K562 (cell line): ENCODE results near the gene SP6. TPM values are rescaled to one million over a fixed set of nuclear protein-coding genes. Genes with fewer than 3 reads are reported as not detected.
A peak's percentile ranks its signal among the peaks of the same experiment; 100 is the strongest.

Source experiments
- GMEB1 ChIP-seq: fragments of 250-450 bp; sonication (Bioruptor Pico); IDR thresholded peaks from 2 replicates; pipeline ENCODE4 v1.4.0; 2020; ENCODE audit warnings: mild to moderate bottlenecking
- MAZ ChIP-seq, 2 experiments: fragments of 450-650 bp in 1 of 2; sonication (generic) in 1 of 2; formaldehyde crosslinking; IDR thresholded peaks in 1 of 2; conservative IDR thresholded peaks in 1 of 2; 2 replicates each; pipeline versions ENCODE4 v1.4.0 to v1.5.0; 2020; ENCODE audit warnings: mild to moderate bottlenecking in 1 of 2, missing genetic modification reagents in 1 of 2
- MXI1 ChIP-seq: IDR thresholded peaks from 2 replicates; pipeline ENCODE4 v1.6.1; 2011; ENCODE audit warnings: low read depth, mild to moderate bottlenecking, improper control_type of control experiment, low read length
- PKNOX1 ChIP-seq: fragments of 450-650 bp; IDR thresholded peaks from 2 replicates; pipeline ENCODE4 v1.6.1; 2016
- USF2 ChIP-seq: sonication (generic); formaldehyde crosslinking; IDR thresholded peaks from 2 replicates; pipeline ENCODE4 v1.5.0; 2020; ENCODE audit warnings: missing genetic modification reagents
- ZNF143 ChIP-seq: sonication (generic); formaldehyde crosslinking; IDR thresholded peaks from 2 replicates; pipeline ENCODE4 v1.9.0; 2022; ENCODE audit warnings: mild to moderate bottlenecking, missing genetic modification reagents
- ZNF644 ChIP-seq: fragments of 200-800 bp; sonication (Bioruptor generic); IDR thresholded peaks from 2 replicates; pipeline ENCODE4 v1.6.1; 2016; ENCODE audit warnings: low read depth, missing genetic modification characterization, missing compliant biosample characterization
- polyA plus RNA-seq, 8 experiments: library from polyadenylated mRNA; depleted of rRNA in 4 of 8; stranded (reverse) in 5 of 8; unstranded in 3 of 8; fragments of >200 nt; fragmentation: Nextera tagmentation in 2 of 8; fragmentation: Illumina TruSeq in 1 of 8; extraction: Ambion mirVana in 2 of 8; extraction: Trizol in 1 of 8; gene quantifications; 2 replicates each; pipeline versions ENCODE4 v1.2.1 to v1.2.3, GENCODE V29; 2011 to 2014; ENCODE audit warnings: inconsistent platforms in 1 of 8, missing spikeins in 1 of 8
- total RNA-seq, 7 experiments: library from RNA; depleted of rRNA in 6 of 7; stranded (reverse); fragments of >200 nt in 6 of 7; fragmentation: Illumina TruSeq in 2 of 7; extraction: Trizol in 2 of 7; gene quantifications; 2 replicates each; pipeline versions ENCODE4 v1.2.1 to v1.2.3, GENCODE V29; 2011 to 2021; ENCODE audit warnings: low replicate concordance in 1 of 7
- TF ChIP-seq, protein P1 (sequence below), 2 experiments: fragments of 450-650 bp; formaldehyde crosslinking in 1 of 2; IDR thresholded peaks; 2 replicates each; pipeline versions ENCODE4 v1.4.0 to v1.6.1; 2014 to 2020; ENCODE audit warnings: mild to moderate bottlenecking in 2 of 2, borderline replicate concordance in 1 of 2, low read depth in 1 of 2
- TF ChIP-seq, protein P2 (sequence below): fragments of 250-450 bp; sonication (Bioruptor Pico); IDR thresholded peaks from 2 replicates; pipeline ENCODE4 v1.6.1; 2021; ENCODE audit warnings: mild to moderate bottlenecking
- TF ChIP-seq, protein P3 (sequence below): fragments of 250-450 bp; sonication (Bioruptor Pico); IDR thresholded peaks from 2 replicates; pipeline ENCODE4 v1.4.0; 2020; ENCODE audit warnings: mild to moderate bottlenecking, moderate library complexity

Gene SP6
- total and polyA plus RNA-seq, 9 of the 15 experiments (the other 6 are each of a cell fraction or from before 2014, with no cell fraction given) = 0.11 to 7.9 (median 2.2) TPM

GRCh38 chr17:47850692-47851573 is at the start of gene SP6 (continued):
- TF ChIP-seq, protein P1, sequence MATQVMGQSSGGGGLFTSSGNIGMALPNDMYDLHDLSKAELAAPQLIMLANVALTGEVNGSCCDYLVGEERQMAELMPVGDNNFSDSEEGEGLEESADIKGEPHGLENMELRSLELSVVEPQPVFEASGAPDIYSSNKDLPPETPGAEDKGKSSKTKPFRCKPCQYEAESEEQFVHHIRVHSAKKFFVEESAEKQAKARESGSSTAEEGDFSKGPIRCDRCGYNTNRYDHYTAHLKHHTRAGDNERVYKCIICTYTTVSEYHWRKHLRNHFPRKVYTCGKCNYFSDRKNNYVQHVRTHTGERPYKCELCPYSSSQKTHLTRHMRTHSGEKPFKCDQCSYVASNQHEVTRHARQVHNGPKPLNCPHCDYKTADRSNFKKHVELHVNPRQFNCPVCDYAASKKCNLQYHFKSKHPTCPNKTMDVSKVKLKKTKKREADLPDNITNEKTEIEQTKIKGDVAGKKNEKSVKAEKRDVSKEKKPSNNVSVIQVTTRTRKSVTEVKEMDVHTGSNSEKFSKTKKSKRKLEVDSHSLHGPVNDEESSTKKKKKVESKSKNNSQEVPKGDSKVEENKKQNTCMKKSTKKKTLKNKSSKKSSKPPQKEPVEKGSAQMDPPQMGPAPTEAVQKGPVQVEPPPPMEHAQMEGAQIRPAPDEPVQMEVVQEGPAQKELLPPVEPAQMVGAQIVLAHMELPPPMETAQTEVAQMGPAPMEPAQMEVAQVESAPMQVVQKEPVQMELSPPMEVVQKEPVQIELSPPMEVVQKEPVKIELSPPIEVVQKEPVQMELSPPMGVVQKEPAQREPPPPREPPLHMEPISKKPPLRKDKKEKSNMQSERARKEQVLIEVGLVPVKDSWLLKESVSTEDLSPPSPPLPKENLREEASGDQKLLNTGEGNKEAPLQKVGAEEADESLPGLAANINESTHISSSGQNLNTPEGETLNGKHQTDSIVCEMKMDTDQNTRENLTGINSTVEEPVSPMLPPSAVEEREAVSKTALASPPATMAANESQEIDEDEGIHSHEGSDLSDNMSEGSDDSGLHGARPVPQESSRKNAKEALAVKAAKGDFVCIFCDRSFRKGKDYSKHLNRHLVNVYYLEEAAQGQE (IDR thresholded peaks at IDR 0.05; ENCODE audit: borderline replicate concordance) = peak; percentile 56
- TF ChIP-seq, protein P1 (CRISPR knock-in tag; IDR thresholded peaks at IDR 0.05; ENCODE audit: low read depth) = no peak
- peak; percentile 78 to 89 for TF ChIP-seq MAZ (CRISPR knock-in tag; conservative IDR thresholded peaks at IDR 0.05 in 1 of 2, IDR thresholded peaks at IDR 0.05 in 1 of 2)
- TF ChIP-seq ZNF143 (CRISPR knock-in tag) = no peak
- TF ChIP-seq USF2 (CRISPR knock-in tag) = no peak
- TF ChIP-seq, protein P2, sequence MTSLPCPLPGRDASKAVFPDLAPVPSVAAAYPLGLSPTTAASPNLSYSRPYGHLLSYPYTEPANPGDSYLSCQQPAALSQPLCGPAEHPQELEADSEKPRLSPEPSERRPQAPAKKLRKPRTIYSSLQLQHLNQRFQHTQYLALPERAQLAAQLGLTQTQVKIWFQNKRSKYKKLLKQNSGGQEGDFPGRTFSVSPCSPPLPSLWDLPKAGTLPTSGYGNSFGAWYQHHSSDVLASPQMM (CRISPR knock-in tag) = no peak
- no peak for TF ChIP-seq MXI1
- no peak for TF ChIP-seq PKNOX1
- no peak for TF ChIP-seq ZNF644
- TF ChIP-seq, protein P3, sequence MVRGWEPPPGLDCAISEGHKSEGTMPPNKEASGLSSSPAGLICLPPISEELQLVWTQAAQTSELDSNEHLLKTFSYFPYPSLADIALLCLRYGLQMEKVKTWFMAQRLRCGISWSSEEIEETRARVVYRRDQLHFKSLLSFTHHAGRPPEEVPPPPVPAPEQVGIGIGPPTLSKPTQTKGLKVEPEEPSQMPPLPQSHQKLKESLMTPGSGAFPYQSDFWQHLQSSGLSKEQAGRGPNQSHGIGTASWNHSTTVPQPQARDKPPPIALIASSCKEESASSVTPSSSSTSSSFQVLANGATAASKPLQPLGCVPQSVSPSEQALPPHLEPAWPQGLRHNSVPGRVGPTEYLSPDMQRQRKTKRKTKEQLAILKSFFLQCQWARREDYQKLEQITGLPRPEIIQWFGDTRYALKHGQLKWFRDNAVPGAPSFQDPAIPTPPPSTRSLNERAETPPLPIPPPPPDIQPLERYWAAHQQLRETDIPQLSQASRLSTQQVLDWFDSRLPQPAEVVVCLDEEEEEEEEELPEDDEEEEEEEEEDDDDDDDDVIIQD (CRISPR knock-in tag) = no peak
- no peak for TF ChIP-seq GMEB1
